H1 (cell line): Measurements from ENCODE around the gene SLITRK2. TPM values are rescaled to one million over a fixed set of nuclear protein-coding genes. Genes with fewer than 3 reads are reported as not detected.

Experiments
- CTCF ChIA-PET: fragments of 300-600 bp; sonication (Branson Sonifier 250); formaldehyde crosslinking; loops from one replicate; lab custom pipeline; 2021; ENCODE audit not compliant: partially characterized antibody; lab: Charles Lee
- POLR2A ChIA-PET: fragments of 300-600 bp; sonication (Branson Sonifier 250); formaldehyde crosslinking; loops from one replicate; lab custom pipeline; 2021; ENCODE audit warnings: inconsistent platforms; ENCODE audit not compliant: partially characterized antibody; lab: Charles Lee
- DNase-seq, 2 experiments: peaks; one replicate each; pipeline versions ENCODE4 v3.0.0 to v3.0.0-alpha.2; 2010 to 2022; ENCODE audit warnings: low spot score in 2 of 2, low read depth in 1 of 2, mixed read lengths in 1 of 2
- FAIRE-seq: peaks from 2 replicates; lab custom pipeline; 2011; peaks lifted over from hg19 to GRCh38; lab: Jason Lieb, UNC
- H2AFZ ChIP-seq: 2 replicates; pipeline ENCODE4 v1.8.1; 2012; ENCODE audit warnings: low read length, inconsistent platforms
- H2AK5ac ChIP-seq: 2 replicates; pipeline ENCODE4 v1.6.1; 2013; ENCODE audit warnings: low read depth, low read length
- H2BK120ac ChIP-seq: replicated peaks from 2 replicates; pipeline ENCODE3; 2013; ENCODE audit warnings: low read depth, low read length, inconsistent platforms
- H2BK12ac ChIP-seq: 2 replicates; pipeline ENCODE4 v1.6.1; 2013; ENCODE audit warnings: low read depth, low read length
- H2BK15ac ChIP-seq: 2 replicates; pipeline ENCODE4 v1.6.1; 2013; ENCODE audit warnings: low read length
- H2BK20ac ChIP-seq: 2 replicates; pipeline ENCODE4 v1.6.1; 2013; ENCODE audit warnings: low read length
- H2BK5ac ChIP-seq: 2 replicates; pipeline ENCODE4 v1.6.1; 2013; ENCODE audit warnings: low read depth, low read length
- H3K14ac ChIP-seq: 2 replicates; pipeline ENCODE4 v1.6.1; 2013; ENCODE audit warnings: inconsistent platforms; ENCODE audit not compliant: insufficient read length
- H3K18ac ChIP-seq: 2 replicates; pipeline ENCODE4 v1.6.1; 2013; ENCODE audit warnings: low read length; ENCODE audit errors: extremely low read depth
- H3K23ac ChIP-seq: 2 replicates; pipeline ENCODE4 v1.6.1; 2013; ENCODE audit warnings: inconsistent platforms; ENCODE audit not compliant: insufficient read length
- H3K23me2 ChIP-seq: 2 replicates; pipeline ENCODE4 v1.6.1; 2013; ENCODE audit warnings: low read depth, low read length
- H3K27ac ChIP-seq: 2 replicates; pipeline ENCODE4 v1.6.1; 2011; ENCODE audit warnings: low read depth, low read length, inconsistent platforms
- H3K27me3 ChIP-seq, 4 experiments: replicated peaks in 1 of 4; 1 replicate in 1 of 4; 2 replicates in 3 of 4; pipeline versions ENCODE4 v1.6.1 to v1.8.1; 2011 to 2013; ENCODE audit warnings: low read length in 3 of 4, mild to moderate bottlenecking in 3 of 4, inconsistent platforms in 2 of 4, mixed read lengths in 2 of 4, moderate library complexity in 1 of 4; ENCODE audit not compliant: control insufficient read depth in 3 of 4, insufficient read depth in 3 of 4; ENCODE audit errors: extremely low read depth in 1 of 4
- H3K36me3 ChIP-seq, 4 experiments: 2 replicates each; pipeline versions ENCODE4 v1.6.1 to v1.8.1; 2011 to 2013; ENCODE audit warnings: mild to moderate bottlenecking in 4 of 4, low read length in 3 of 4, moderate library complexity in 2 of 4, control low read depth in 1 of 4, inconsistent platforms in 1 of 4; ENCODE audit not compliant: insufficient read depth in 4 of 4, control insufficient read depth in 2 of 4
- H3K4ac ChIP-seq: replicated peaks from 2 replicates; pipeline ENCODE3; 2013; ENCODE audit warnings: low read length, low read depth, mixed read lengths, inconsistent platforms; ENCODE audit not compliant: insufficient read length
- H3K4me1 ChIP-seq, 4 experiments: replicated peaks in 1 of 4; 1 replicate in 1 of 4; 2 replicates in 3 of 4; pipeline versions ENCODE4 v1.6.1 to v1.8.1; 2011 to 2013; ENCODE audit warnings: low read length in 3 of 4, inconsistent platforms in 2 of 4, mixed read lengths in 1 of 4; ENCODE audit not compliant: insufficient read depth in 4 of 4, control insufficient read depth in 3 of 4
- H3K4me2 ChIP-seq, 2 experiments: 2 replicates each; pipeline versions ENCODE4 v1.6.1 to v1.8.1; 2011 to 2013; ENCODE audit warnings: low read depth in 2 of 2, low read length in 2 of 2, control low read depth in 1 of 2, inconsistent platforms in 1 of 2, mild to moderate bottlenecking in 1 of 2; ENCODE audit not compliant: insufficient read depth in 1 of 2
- H3K4me3 ChIP-seq, 4 experiments: fragments of 200-600, 300-600 bp in 1 of 4; sonication (generic), shearing (Covaris generic), sonication (Bioruptor Twin) in 1 of 4; 2 replicates each; pipeline versions ENCODE4 v1.5.1 to v1.8.1; 2011 to 2016; ENCODE audit warnings: low read length in 4 of 4, low read depth in 3 of 4, control low read depth in 2 of 4, inconsistent platforms in 2 of 4, mild to moderate bottlenecking in 2 of 4, mixed read lengths in 1 of 4, moderate library complexity in 1 of 4; ENCODE audit not compliant: insufficient read depth in 2 of 4; ENCODE audit errors: extremely low read depth in 1 of 4
- H3K56ac ChIP-seq: replicated peaks from 2 replicates; pipeline ENCODE3; 2013; ENCODE audit warnings: low read depth, mild to moderate bottlenecking, mixed read lengths, low read length, inconsistent platforms; ENCODE audit not compliant: insufficient read length
- H3K79me1 ChIP-seq: 2 replicates; pipeline ENCODE4 v1.6.1; 2013; ENCODE audit warnings: low read depth, low read length, control low read depth
- H3K79me2 ChIP-seq, 2 experiments: 2 replicates each; pipeline versions ENCODE4 v1.6.1 to v1.8.1; 2012 to 2013; ENCODE audit warnings: low read length in 2 of 2, mild to moderate bottlenecking in 2 of 2, inconsistent platforms in 1 of 2; ENCODE audit not compliant: insufficient read depth in 2 of 2, control insufficient read depth in 1 of 2
- H3K9ac ChIP-seq, 4 experiments: replicated peaks in 1 of 4; 1 replicate in 1 of 4; 2 replicates in 3 of 4; pipeline versions ENCODE4 v1.6.1 to v1.8.1; 2011 to 2013; ENCODE audit warnings: low read depth in 3 of 4, low read length in 3 of 4, control low read depth in 2 of 4, mild to moderate bottlenecking in 2 of 4, moderate library complexity in 2 of 4, inconsistent platforms in 1 of 4; ENCODE audit errors: extremely low read depth in 1 of 4
- H3K9me3 ChIP-seq, 2 experiments: 2 replicates each; pipeline versions ENCODE4 v1.6.1 to v1.8.1; 2012 to 2013; ENCODE audit warnings: mild to moderate bottlenecking in 2 of 2, moderate library complexity in 2 of 2, control low read depth in 1 of 2, inconsistent platforms in 1 of 2, low read depth in 1 of 2, low read length in 1 of 2, mixed read lengths in 1 of 2; ENCODE audit not compliant: insufficient read depth in 2 of 2
- H4K20me1 ChIP-seq, 2 experiments: replicated peaks in 1 of 2; 2 replicates each; pipeline versions ENCODE3 to v1.8.1; 2011 to 2013; ENCODE audit warnings: inconsistent platforms in 2 of 2, low read length in 2 of 2, mild to moderate bottlenecking in 1 of 2; ENCODE audit not compliant: insufficient read depth in 2 of 2, control insufficient read depth in 1 of 2
- H4K5ac ChIP-seq: 2 replicates; pipeline ENCODE4 v1.6.1; 2013; ENCODE audit warnings: low read length, low read depth, mixed read lengths, inconsistent platforms; ENCODE audit not compliant: insufficient read length
- H4K8ac ChIP-seq: 2 replicates; pipeline ENCODE4 v1.8.0; 2013; ENCODE audit warnings: mild to moderate bottlenecking, moderate library complexity, low read length, inconsistent platforms; ENCODE audit not compliant: insufficient read depth; ENCODE audit errors: extremely low read depth
- H4K91ac ChIP-seq: replicated peaks from 2 replicates; pipeline ENCODE3; 2013; ENCODE audit warnings: low read length, mixed read lengths, inconsistent platforms; ENCODE audit not compliant: insufficient read length
- BCL11A ChIP-seq, 2 experiments: IDR thresholded peaks; one replicate each; pipeline ENCODE4 v1.6.1; 2011; ENCODE audit warnings: low read depth in 2 of 2, low read length in 2 of 2, mild to moderate bottlenecking in 2 of 2
- BRCA1 ChIP-seq: IDR thresholded peaks from 2 replicates; pipeline ENCODE4 v1.6.1; 2012; ENCODE audit warnings: low read depth, low read length, improper control_type of control experiment
- CEBPB ChIP-seq: IDR thresholded peaks from 2 replicates; pipeline ENCODE4 v1.6.1; 2012; ENCODE audit warnings: low read depth, low read length
- HDAC2 ChIP-seq, 2 experiments: fragments of 300-600 bp in 1 of 2; sonication (generic) in 1 of 2; IDR thresholded peaks; 2 replicates each; pipeline ENCODE4 v1.6.1; 2011 to 2012; ENCODE audit warnings: low read depth in 2 of 2, low read length in 2 of 2, mild to moderate bottlenecking in 2 of 2, moderate library complexity in 2 of 2, borderline replicate concordance in 1 of 2, inconsistent platforms in 1 of 2
- KDM5A ChIP-seq: fragments of 200-600 bp; IDR thresholded peaks from 2 replicates; pipeline ENCODE4 v1.7.1; 2012; ENCODE audit warnings: mild to moderate bottlenecking, low read length, inconsistent platforms, mixed read lengths
- POLR2A ChIP-seq, 2 experiments: IDR thresholded peaks; 1 replicate in 1 of 2; 2 replicates in 1 of 2; pipeline ENCODE4 v1.6.1; 2011; ENCODE audit warnings: low read depth in 2 of 2, low read length in 2 of 2, mild to moderate bottlenecking in 2 of 2; ENCODE audit errors: control extremely low read depth in 1 of 2
- RBBP5 ChIP-seq: IDR thresholded peaks from 2 replicates; pipeline ENCODE4 v1.7.1; 2012; ENCODE audit warnings: low read depth, mild to moderate bottlenecking, inconsistent platforms, low read length, moderate library complexity, borderline replicate concordance
- RFX5 ChIP-seq: IDR thresholded peaks from 2 replicates; pipeline ENCODE4 v1.6.1; 2011; ENCODE audit warnings: low read depth, low read length, improper control_type of control experiment, borderline replicate concordance
- SIRT6 ChIP-seq: IDR thresholded peaks from one replicate; pipeline ENCODE4 v1.7.1; 2012; ENCODE audit warnings: low read length, inconsistent platforms
- SP2 ChIP-seq: IDR thresholded peaks from 2 replicates; pipeline ENCODE4 v1.6.1; 2012; ENCODE audit warnings: mild to moderate bottlenecking, low read length, inconsistent platforms
- SP4 ChIP-seq: IDR thresholded peaks from 2 replicates; pipeline ENCODE4 v1.6.1; 2012; ENCODE audit warnings: low read length, inconsistent platforms
- SUZ12 ChIP-seq: fragments of 200-600 bp; sonication (generic); IDR thresholded peaks from 2 replicates; pipeline ENCODE4 v1.6.1; 2012; ENCODE audit warnings: mild to moderate bottlenecking, inconsistent platforms, low read length, moderate library complexity, mixed read lengths
- TCF12 ChIP-seq: IDR thresholded peaks from 2 replicates; pipeline ENCODE4 v1.6.1; 2011; ENCODE audit warnings: low read depth, mild to moderate bottlenecking, low read length
- WGBS, 2 experiments: shearing (Covaris generic) in 1 of 2; methylation state at CpG; one replicate each; pipeline versions ENCODE4 v1.1.6 to v1.1.7; 2013 to 2015; ENCODE audit warnings: low lambda C conversion rate in 2 of 2, mixed read lengths in 2 of 2, inconsistent platforms in 1 of 2, low coverage in 1 of 2, missing lambda C conversion rate in 1 of 2; ENCODE audit not compliant: insufficient replicate concordance in 2 of 2, insufficient coverage in 1 of 2, insufficient read length in 1 of 2; ENCODE audit errors: extremely low coverage in 1 of 2, missing lambda C conversion rate in 1 of 2; 5-methylcytosine and 5-hydroxymethylcytosine counted together
- polyA plus RNA-seq, 7 experiments: library from polyadenylated mRNA; depleted of rRNA in 3 of 7; stranded (reverse) in 5 of 7; unstranded in 2 of 7; fragments of >200 nt in 5 of 7; fragments of 200-250 nt in 2 of 7; gene quantifications; 1 replicate in 5 of 7; 2 replicates in 1 of 7; 4 replicates in 1 of 7; pipeline versions ENCODE4 v1.2.1 to v1.2.3, GENCODE V29; 2011 to 2013; ENCODE audit warnings: missing spikeins in 2 of 7, mixed read lengths in 2 of 7
- total RNA-seq: library from RNA; stranded (reverse); fragmentation: NEBNext Ultra II Directional; extraction: Animal tissue kit (Norgen Biotek cat#: 25700); gene quantifications from 2 replicates; pipeline ENCODE4 v1.2.1, GENCODE V29; 2021
- TF ChIP-seq, protein P1 (sequence below): IDR thresholded peaks from 2 replicates; pipeline ENCODE4 v1.6.1; 2012; ENCODE audit warnings: inconsistent platforms
- TF ChIP-seq, protein P2 (sequence below): IDR thresholded peaks from 2 replicates; pipeline ENCODE4 v1.6.1; 2012; ENCODE audit warnings: inconsistent platforms

Gene SLITRK2
- total and polyA plus RNA-seq, 2 of the 8 experiments (the other 6 are each of a cell fraction or from before 2014, with no cell fraction given), result 0.14 to 0.39 TPM

DNA sequence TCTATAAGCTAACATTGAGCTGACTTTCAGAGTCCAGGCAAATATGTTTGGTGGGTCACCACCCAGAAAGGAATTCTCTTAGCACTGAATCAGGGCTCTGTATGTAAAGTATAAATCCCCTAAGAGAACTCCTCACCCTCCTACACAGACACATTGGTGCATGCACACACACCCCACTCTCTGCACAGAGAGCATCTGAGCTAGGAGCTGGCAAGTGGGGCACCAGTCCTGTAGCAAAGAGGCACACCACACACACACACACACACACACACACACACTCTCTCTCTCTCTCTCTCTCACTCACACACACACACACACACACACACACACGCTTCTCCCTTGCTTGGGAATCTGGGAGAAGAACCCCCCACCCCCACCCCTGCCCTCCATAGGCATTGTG lies 3.2 kb downstream of the SLITRK2 start:
- Histone ChIP-seq H3K79me2 (no peaks in the 10 kb centered on the region), H3K9ac (no peak overlapping the region), H2BK5ac (no peak overlapping the region), H3K9me3 (no peaks in the 10 kb centered on the region), H3K4ac (no peak overlapping the region), H2BK15ac (no peak overlapping the region), H4K5ac (no peak overlapping the region), H2BK12ac (no peak overlapping the region), H2AFZ (no peak overlapping the region), H2BK20ac (no peak overlapping the region), H2BK120ac (no peak overlapping the region), H4K8ac (no peak overlapping the region), H3K4me1 (peaks cover 0 to 8% (median 3%) of the 10 kb centered on the region in 4 experiments; a peak in 4 of 7 replicates), H3K18ac (no peak overlapping the region), H3K79me1 (no peaks in the 10 kb centered on the region), H3K56ac (no peak overlapping the region), H3K4me3 (peak overlapping the region in 2 of 4 experiments; percentile 42 to 61; a peak in 3 of 8 replicates), H3K27ac (no peak overlapping the region), H3K36me3 (no peaks in the 10 kb centered on the region), H3K4me2 (peak overlapping the region; percentile 75 to 81; a peak in 1 of 4 replicates), H2AK5ac (no peak overlapping the region), H4K20me1 (peaks cover 0 to 2% of the 10 kb centered on the region in 2 experiments), H3K23me2 (peaks cover 13% of the 10 kb centered on the region; the same call in 1 of the 2 replicates), H3K27me3 (peaks cover 44 to 81% (median 67%) of the 10 kb centered on the region in 4 experiments), H3K14ac (no peak overlapping the region), H4K91ac (no peak overlapping the region), H3K23ac (no peak overlapping the region)
- WGBS, 2 experiments, result no CpG with 5 or more reads among the region's 1 CpG
- ChIA-PET CTCF (interaction anchor here (1.2 to 1.8 kb wide), 5 partner anchors 17 to 372 kb away, joined by 3 to 6 read pairs (median 5); no protein-coding TSS in a partner anchor), POLR2A (no interaction called here)
- FAIRE-seq, result no peak
- no peak for DNase-seq
- no peak for TF ChIP-seq BCL11A (IDR thresholded peaks at IDR 0.05; ENCODE audit: low read depth in 2 of 2, low read length in 2 of 2)
- no peak for TF ChIP-seq RFX5
- TF ChIP-seq POLR2A (IDR thresholded peaks at IDR 0.05; ENCODE audit: control extremely low read depth in 1 of 2, low read depth in 2 of 2, low read length in 2 of 2), result no peak
- TF ChIP-seq KDM5A, result no peak
- no peak for TF ChIP-seq SUZ12
- no peak for TF ChIP-seq RBBP5
- TF ChIP-seq SP2, result no peak
- TF ChIP-seq TCF12, result no peak
- no peak for TF ChIP-seq CEBPB
- TF ChIP-seq HDAC2 (IDR thresholded peaks at IDR 0.05; ENCODE audit: borderline replicate concordance in 1 of 2, low read depth in 2 of 2, low read length in 2 of 2), result no peak
- no peak for TF ChIP-seq SP4
- TF ChIP-seq, protein P1, sequence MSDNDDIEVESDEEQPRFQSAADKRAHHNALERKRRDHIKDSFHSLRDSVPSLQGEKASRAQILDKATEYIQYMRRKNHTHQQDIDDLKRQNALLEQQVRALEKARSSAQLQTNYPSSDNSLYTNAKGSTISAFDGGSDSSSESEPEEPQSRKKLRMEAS, result no peak
- TF ChIP-seq BRCA1, result no peak
- TF ChIP-seq, protein P2, sequence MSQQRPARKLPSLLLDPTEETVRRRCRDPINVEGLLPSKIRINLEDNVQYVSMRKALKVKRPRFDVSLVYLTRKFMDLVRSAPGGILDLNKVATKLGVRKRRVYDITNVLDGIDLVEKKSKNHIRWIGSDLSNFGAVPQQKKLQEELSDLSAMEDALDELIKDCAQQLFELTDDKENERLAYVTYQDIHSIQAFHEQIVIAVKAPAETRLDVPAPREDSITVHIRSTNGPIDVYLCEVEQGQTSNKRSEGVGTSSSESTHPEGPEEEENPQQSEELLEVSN, result no peak
- no peak for TF ChIP-seq SIRT6
